GM12878 (cell line): ENCODE data around the gene LAYN. TPM values are rescaled to one million over a fixed set of nuclear protein-coding genes. Genes with fewer than 3 reads are reported as not detected.
A peak's percentile ranks its signal among the peaks of the same experiment; 100 is the strongest.

Source experiments
- ATAC-seq: fragments of 200-7000 bp; cut with Tn5 transposase; 3 replicates; pipeline ENCODE4 v1.9.1; 2020; ENCODE audit warnings: mild to moderate bottlenecking, moderate library complexity
- BruUV-seq: library from RNA; stranded (reverse); fragments of 400-500 nt; replicated peaks from 2 replicates; lab custom pipeline; 2021; lab: Mats Ljungman, UMichigan
- CTCF ChIA-PET: fragments of 300-600 bp; sonication (Branson Sonifier 250); formaldehyde crosslinking; extraction: SDS; loops from one replicate; lab custom pipeline; 2021; ENCODE audit warnings: inconsistent platforms; lab: Yijun Ruan, JAX
- POLR2A ChIA-PET: fragments of 350-600 bp; formaldehyde crosslinking; extraction: SDS; loops from one replicate; lab custom pipeline; 2021; ENCODE audit warnings: inconsistent platforms; lab: Charles Lee
- RAD21 ChIA-PET: fragments of 300-600 bp; sonication (Branson Sonifier 250); formaldehyde crosslinking; loops from one replicate; lab custom pipeline; 2023; ENCODE audit warnings: antibody characterized with exemption; ENCODE audit not compliant: unreplicated experiment; lab: Charles Lee
- SMC1A ChIA-PET: fragments of 300-600 bp; sonication (Branson Sonifier 250); formaldehyde crosslinking; loops from one replicate; lab custom pipeline; 2023; ENCODE audit not compliant: unreplicated experiment, uncharacterized antibody; lab: Charles Lee
- DNase-seq: peaks from one replicate; pipeline ENCODE4 v3.0.0-alpha.2; 2011; ENCODE audit warnings: low read depth, low spot score
- FAIRE-seq: peaks from 3 replicates; lab custom pipeline; 2011; peaks lifted over from hg19 to GRCh38; lab: Jason Lieb, UNC
- H2AFZ ChIP-seq: 2 replicates; pipeline ENCODE4 v1.6.0; 2011; ENCODE audit warnings: low read depth, low read length, control low read depth; ENCODE audit not compliant: control insufficient read depth
- H3K27ac ChIP-seq: 2 replicates; pipeline ENCODE4 v1.5.1; 2011; ENCODE audit warnings: control low read depth; ENCODE audit not compliant: control insufficient read depth, insufficient read depth
- H3K27me3 ChIP-seq, 2 experiments: replicated peaks in 1 of 2; 2 replicates each; pipeline versions ENCODE4 v1.6.0 to v1.6.1; 2011; ENCODE audit warnings: low read length in 1 of 2; ENCODE audit not compliant: control insufficient read depth in 2 of 2, insufficient read depth in 2 of 2
- H3K36me3 ChIP-seq, 2 experiments: 2 replicates each; pipeline ENCODE4 v1.5.1; 2011; ENCODE audit warnings: low read length in 1 of 2; ENCODE audit not compliant: control insufficient read depth in 2 of 2, insufficient read depth in 2 of 2
- H3K4me1 ChIP-seq: 2 replicates; pipeline ENCODE4 v1.6.1; 2011; ENCODE audit warnings: mild to moderate bottlenecking, low read length, moderate library complexity, mixed read lengths; ENCODE audit not compliant: control insufficient read depth, insufficient read depth
- H3K4me2 ChIP-seq: 2 replicates; pipeline ENCODE4 v1.6.0; 2011; ENCODE audit warnings: control low read depth; ENCODE audit not compliant: control insufficient read depth, insufficient read depth
- H3K4me3 ChIP-seq: fragments of 200-600 bp; sonication (generic); 2 replicates; pipeline ENCODE4 v1.5.1; 2016
- H3K79me2 ChIP-seq: 2 replicates; pipeline ENCODE4 v1.6.0; 2011; ENCODE audit warnings: low read length; ENCODE audit not compliant: control insufficient read depth, insufficient read depth
- H3K9ac ChIP-seq: 2 replicates; pipeline ENCODE4 v1.8.0; 2011; ENCODE audit warnings: low read length, control low read depth, mixed read lengths; ENCODE audit not compliant: control insufficient read depth, insufficient read depth
- H3K9me3 ChIP-seq: replicated peaks from 3 replicates; pipeline ENCODE4 v1.5.1; 2011; ENCODE audit warnings: mild to moderate bottlenecking, low read length; ENCODE audit not compliant: control insufficient read depth, insufficient read depth
- H4K20me1 ChIP-seq: 2 replicates; pipeline ENCODE4 v1.6.0; 2011; ENCODE audit not compliant: control insufficient read depth, insufficient read depth
- BHLHE40 ChIP-seq, 2 experiments: fragments of 450-650 bp in 1 of 2; IDR thresholded peaks; 2 replicates each; pipeline ENCODE4 v1.6.1; 2011 to 2017; ENCODE audit warnings: low read depth in 2 of 2, borderline replicate concordance in 1 of 2, improper control_type of control experiment in 1 of 2, low read length in 1 of 2, mild to moderate bottlenecking in 1 of 2
- RELB ChIP-seq: fragments of 450-650 bp; IDR thresholded peaks from 2 replicates; pipeline ENCODE4 v1.6.1; 2017; ENCODE audit warnings: low read depth, mild to moderate bottlenecking, moderate library complexity
- RUNX3 ChIP-seq: IDR thresholded peaks from 2 replicates; pipeline ENCODE4 v1.6.1; 2012; ENCODE audit warnings: low read length, inconsistent platforms
- SP1 ChIP-seq: IDR thresholded peaks from one replicate; pipeline ENCODE4 v1.6.1; 2011; ENCODE audit warnings: low read depth, low read length
- SPI1 ChIP-seq: IDR thresholded peaks from 2 replicates; pipeline ENCODE4 v1.6.1; 2011; ENCODE audit warnings: low read depth, mild to moderate bottlenecking, low read length, moderate library complexity, borderline replicate concordance; ENCODE audit not compliant: insufficient read depth
- TAF1 ChIP-seq: IDR thresholded peaks from 2 replicates; pipeline ENCODE4 v1.6.1; 2011; ENCODE audit warnings: mild to moderate bottlenecking, low read depth, low read length, borderline replicate concordance
- WGBS: methylation state at CpG from one replicate; pipeline ENCODE4 v1.1.6; 2016; ENCODE audit warnings: low lambda C conversion rate; ENCODE audit not compliant: insufficient replicate concordance, insufficient coverage; ENCODE audit errors: missing lambda C conversion rate; 5-methylcytosine and 5-hydroxymethylcytosine counted together
- in situ Hi-C: fragments of 300-500 bp; cut with MboI; formaldehyde crosslinking; loops from 9 replicates; pipeline ENCODE4 v1.14.3; 2018; ENCODE audit warnings: mixed read lengths
- intact Hi-C: fragments of 100-400 bp; cut with micrococcal nuclease; formaldehyde crosslinking; loops from one replicate; pipeline ENCODE4 v1.14.2; 2022; ENCODE audit not compliant: unreplicated experiment
- polyA plus RNA-seq, 11 experiments: library from polyadenylated mRNA; depleted of rRNA in 4 of 11; unstranded in 6 of 11; stranded (reverse) in 5 of 11; fragments of >200 nt; fragmentation: Nextera tagmentation in 4 of 11; fragmentation: Illumina TruSeq in 1 of 11; extraction: Ambion mirVana in 4 of 11; extraction: Trizol in 1 of 11; gene quantifications; 1 replicate in 1 of 11; 2 replicates in 10 of 11; pipeline versions ENCODE4 v1.2.1 to v1.2.3, GENCODE V29; 2011 to 2016; ENCODE audit warnings: inconsistent platforms in 2 of 11, missing spikeins in 2 of 11, low read depth in 1 of 11
- total RNA-seq, 4 experiments: library from RNA; depleted of rRNA in 3 of 4; stranded (reverse); fragments of >200 nt in 3 of 4; fragmentation: Illumina TruSeq in 1 of 4; extraction: Trizol in 1 of 4; gene quantifications; 2 replicates each; pipeline versions ENCODE4 v1.2.1 to v1.2.3, GENCODE V29; 2013 to 2021

The LAYN gene
- total and polyA plus RNA-seq, 10 of the 15 experiments (the other 5 are each of a cell fraction or from before 2014, with no cell fraction given), result 0.06 to 0.14 (median 0.10) TPM; not detected in 7

- Histone ChIP-seq H3K9me3 (no peaks in the 10 kb centered on the region), H3K9ac (no peak overlapping the region), H4K20me1 (no peaks in the 10 kb centered on the region; the same call in 1 of the 2 replicates), H2AFZ (no peak overlapping the region), H3K4me2 (no peak overlapping the region), H3K4me3 (no peak overlapping the region), H3K27ac (no peak overlapping the region), H3K79me2 (no peaks in the 10 kb centered on the region), H3K4me1 (no peaks in the 10 kb centered on the region), H3K36me3 (no peaks in the 10 kb centered on the region), H3K27me3 (peaks cover 0 to 3% of the 10 kb centered on the region in 2 experiments; a peak in 2 of 4 replicates)
- ChIA-PET RAD21 (no interaction called here), CTCF (interaction anchor here (0.7 kb wide), 1 partner anchor 25 kb away, joined by 3 read pairs; no protein-coding TSS in a partner anchor), POLR2A (no interaction called here), SMC1A (no interaction called here)
- no peak for FAIRE-seq
- intact Hi-C loops, result no loop called here
- no TSS peak for BruUV-seq
- 20% methylated on average over 3 of the region's 3 CpGs for WGBS
- TF ChIP-seq BHLHE40 (IDR thresholded peaks at IDR 0.05; ENCODE audit: borderline replicate concordance in 1 of 2, low read depth in 2 of 2, low read length in 1 of 2), result no peak
- TF ChIP-seq RUNX3, result no peak
- TF ChIP-seq SP1, result no peak
- TF ChIP-seq RELB, result no peak
- in situ Hi-C loops, result no loop called here
- DNase-seq, result no peak
- ATAC-seq, result no peak
Observed at GRCh38 chr11:111549869-111550203, 9.3 kb downstream of the LAYN start.

GRCh38 chr11:111550258-111550657, 9.7 kb downstream of the LAYN start:
- POLR2A ChIA-PET, result interaction anchor here (0.5 to 1.4 kb wide), 2 partner anchors 17 to 100 kb away, joined by 3 to 4 read pairs; no protein-coding TSS in a partner anchor
- FAIRE-seq, result no peak
- in situ Hi-C loops, result no loop called here
- H3K4me1 ChIP-seq, result no peaks in the 10 kb centered on the region
- SMC1A ChIA-PET, result interaction anchor here (1.5 kb wide), 1 partner anchor 104 kb away, joined by 5 read pairs; no protein-coding TSS in a partner anchor
- H3K27me3 ChIP-seq, result peaks cover 0 to 5% of the 10 kb centered on the region in 2 experiments; a peak in 2 of 4 replicates
- no peak overlapping the region for H3K4me3 ChIP-seq
- H3K9me3 ChIP-seq, result no peaks in the 10 kb centered on the region
- peak; percentile 44; the same call in 2 of the 3 replicates for ATAC-seq
- DNase-seq, result no peak
- no peak overlapping the region for H3K9ac ChIP-seq
- H3K79me2 ChIP-seq, result no peaks in the 10 kb centered on the region
- H3K4me2 ChIP-seq, result no peak overlapping the region
- RAD21 ChIA-PET, result no interaction called here
- BruUV-seq, result no TSS peak
- H4K20me1 ChIP-seq, result no peaks in the 10 kb centered on the region; the same call in 1 of the 2 replicates
- TF ChIP-seq TAF1 (no peak), SPI1 (peak; percentile 66; the same call in 1 of the 2 replicates)
- TF ChIP-seq, all 136 proteins: peak for 1
- H3K27ac ChIP-seq, result no peak overlapping the region
- CTCF ChIA-PET, result interaction anchor here (0.7 kb wide), 1 partner anchor 26 kb away, joined by 3 read pairs; no protein-coding TSS in a partner anchor
- 47% methylated on average over 2 of the region's 2 CpGs for WGBS
- no peaks in the 10 kb centered on the region for H3K36me3 ChIP-seq
- intact Hi-C loops, result no loop called here
- H2AFZ ChIP-seq, result no peak overlapping the region
